HG02759 (cell line): ENCODE data around the gene CADM3.
A peak's percentile ranks its signal among the peaks of the same experiment; 100 is the strongest.

ENCODE experiments used
- ATAC-seq: cut with Tn5 transposase; IDR thresholded peaks from one replicate; pipeline ENCODE4 v1.9.1; 2021; ENCODE audit warnings: mild to moderate bottlenecking, moderate library complexity; ENCODE audit not compliant: unreplicated experiment

CADM3 gene

GRCh38 chr1:159204161-159205141 lies 33.0 kb downstream of the CADM3 start, which contains the start of gene ACKR1:
ACKR1 (plus strand) TSS chr1:159204875; CDS start chr1:159204960, 85 bp downstream.
- ATAC-seq: no peak

- no peak for ATAC-seq
These were observed 33.8 kb downstream of the CADM3 start for GRCh38 chr1:159205225-159205624.

- ATAC-seq: no peak
These were observed 34.7 kb downstream of the CADM3 start for GRCh38 chr1:159206110-159206509.

GRCh38 chr1:159207080-159207479 lies 35.7 kb downstream of the CADM3 start:
- no peak for ATAC-seq

- no peak for ATAC-seq
These were observed 36.4 kb downstream of the CADM3 start for GRCh38 chr1:159207774-159208173.

- ATAC-seq: no peak
These were observed 36.9 kb downstream of the CADM3 start for GRCh38 chr1:159208175-159208825.

GRCh38 chr1:159209061-159209460 lies 37.6 kb downstream of the CADM3 start:
- ATAC-seq: no peak

GRCh38 chr1:159211331-159212136 lies 40.1 kb downstream of the CADM3 start:
- ATAC-seq: no peak

GRCh38 chr1:159212596-159212995 lies 41.2 kb downstream of the CADM3 start:
- ATAC-seq: no peak

GRCh38 chr1:159214149-159214760 lies 42.8 kb downstream of the CADM3 start:
- no peak for ATAC-seq

GRCh38 chr1:159218649-159219636 lies 47.5 kb downstream of the CADM3 start:
- ATAC-seq: no peak

- no peak for ATAC-seq
These were observed 50.9 kb downstream of the CADM3 start for GRCh38 chr1:159222075-159222865.

- ATAC-seq: no peak
These were observed 51.6 kb downstream of the CADM3 start for GRCh38 chr1:159223004-159223403.

- ATAC-seq: no peak
These were observed 57.1 kb downstream of the CADM3 start for GRCh38 chr1:159228554-159228953.

- ATAC-seq: no peak
These were observed 58.0 kb downstream of the CADM3 start for GRCh38 chr1:159229260-159229885.

- ATAC-seq: no peak
These were observed 58.5 kb downstream of the CADM3 start for GRCh38 chr1:159229896-159230295.

GRCh38 chr1:159239551-159240220 lies 68.3 kb downstream of the CADM3 start:
- peak; percentile 54 for ATAC-seq

GRCh38 chr1:159247266-159247665 lies 75.9 kb downstream of the CADM3 start:
- no peak for ATAC-seq
